Measurements from ENCODE around the gene ADGRF3.

DNA sequence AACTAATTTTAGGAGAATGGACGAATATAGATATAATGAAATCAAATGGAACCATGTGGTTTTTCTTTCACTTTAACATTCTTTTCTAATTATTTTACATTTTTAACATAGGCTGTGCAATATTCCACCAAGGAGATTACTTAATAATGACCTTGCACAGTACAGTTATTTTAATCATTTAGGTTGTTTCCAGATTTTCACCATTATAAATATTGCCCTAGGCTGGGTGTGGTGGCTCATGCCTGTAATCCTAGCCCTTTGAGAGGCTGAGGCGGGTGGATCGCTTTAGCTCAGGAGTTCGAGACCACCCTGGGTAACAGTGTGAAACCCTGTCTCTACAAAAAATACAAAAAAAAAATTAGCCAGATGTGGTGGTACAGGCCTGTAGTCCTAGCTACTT lies 40.6 kb upstream of the ADGRF3 start:
- no peak for TF ChIP-seq POLR2A (IDR thresholded peaks at IDR 0.05; ENCODE audit: low read depth, low read length)
- TF ChIP-seq POLR2AphosphoS5 (IDR thresholded peaks at IDR 0.05; ENCODE audit: low read depth, low read length) = no peak
- TF ChIP-seq TAF1 (IDR thresholded peaks at IDR 0.05; ENCODE audit: low read depth, low read length) = no peak
